HG03095 (cell line): Measurements from ENCODE around the gene CORIN.
"Not testable (repeated sequence)": the region's sequence is repeated elsewhere in the genome, so short reads cannot be mapped to it uniquely, and the experiment has no call there.

Source experiments
- ATAC-seq: cut with Tn5 transposase; IDR thresholded peaks from one replicate; pipeline ENCODE4 v1.9.1; 2021; ENCODE audit warnings: moderate library complexity; ENCODE audit not compliant: unreplicated experiment

CORIN gene

GRCh38 chr4:47771020-47771419 lies 66.8 kb downstream of the CORIN start:
- ATAC-seq, result no peak

DNA sequence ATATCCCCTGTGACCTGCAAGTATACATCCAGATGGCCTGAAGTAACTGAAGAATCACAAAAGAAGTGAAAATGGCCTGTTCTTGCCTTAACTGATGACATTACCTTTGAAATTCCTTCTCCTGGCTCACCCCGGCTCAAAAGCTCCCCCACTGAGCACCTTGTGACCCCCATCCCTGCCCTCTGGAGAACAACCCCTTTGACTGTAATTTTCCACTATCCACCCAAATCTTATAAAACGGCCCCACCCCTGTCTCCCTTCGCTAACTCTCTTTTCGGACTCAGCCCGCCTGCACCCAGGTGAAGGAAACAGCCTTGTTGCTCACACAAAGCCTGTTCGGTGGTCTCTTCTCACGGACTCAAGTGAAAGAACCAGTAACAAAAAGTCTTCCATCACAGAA lies 69.9 kb downstream of the CORIN start:
- not testable (repeated sequence) for ATAC-seq

DNA sequence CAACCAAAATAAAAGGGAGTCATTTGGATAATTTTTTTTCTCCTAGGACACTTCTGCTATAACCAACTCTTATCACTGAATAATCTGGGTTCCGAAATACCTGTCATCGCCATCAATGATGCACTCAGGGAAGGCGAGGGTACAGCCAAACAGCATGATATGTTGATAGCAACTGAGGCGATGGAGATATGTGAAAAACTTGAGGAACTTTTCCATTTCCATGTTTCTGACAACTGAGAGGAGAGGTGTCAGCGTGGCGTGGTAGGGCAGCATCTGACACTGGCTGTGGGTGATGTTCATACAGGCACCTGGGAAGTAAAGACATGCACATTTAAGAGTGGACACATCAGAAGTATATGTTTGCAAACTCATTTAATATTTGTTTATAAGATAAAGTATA lies 74.6 kb downstream of the CORIN start:
- ATAC-seq, result no peak

- no peak for ATAC-seq
These were observed 75.2 kb downstream of the CORIN start for GRCh38 chr4:47762376-47763266.

DNA sequence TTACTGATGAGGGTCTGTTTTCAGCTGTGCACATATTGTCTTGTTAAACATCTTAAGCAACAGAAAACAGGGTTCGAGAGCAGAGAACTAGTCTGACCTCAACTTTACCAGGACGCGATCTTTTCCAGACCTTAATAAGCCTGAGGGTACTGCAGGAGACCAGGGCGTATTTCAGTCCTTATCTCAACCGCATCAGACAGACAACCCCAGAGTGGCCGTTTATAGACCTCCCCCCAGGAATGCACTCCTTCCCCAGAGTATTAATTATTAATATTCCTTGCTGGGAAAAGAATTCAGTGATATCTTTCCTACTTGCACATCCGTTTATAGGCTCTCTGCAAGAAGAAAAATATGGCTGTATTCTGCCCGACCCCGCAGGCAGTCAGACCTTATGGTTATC lies 84.6 kb downstream of the CORIN start:
- not testable (repeated sequence) for ATAC-seq

GRCh38 chr4:47752214-47752613 lies 85.7 kb downstream of the CORIN start:
- ATAC-seq, result no peak

GRCh38 chr4:47750788-47751187 lies 87.1 kb downstream of the CORIN start:
- no peak for ATAC-seq

GRCh38 chr4:47749858-47750257 lies 88.0 kb downstream of the CORIN start:
- no peak for ATAC-seq

DNA sequence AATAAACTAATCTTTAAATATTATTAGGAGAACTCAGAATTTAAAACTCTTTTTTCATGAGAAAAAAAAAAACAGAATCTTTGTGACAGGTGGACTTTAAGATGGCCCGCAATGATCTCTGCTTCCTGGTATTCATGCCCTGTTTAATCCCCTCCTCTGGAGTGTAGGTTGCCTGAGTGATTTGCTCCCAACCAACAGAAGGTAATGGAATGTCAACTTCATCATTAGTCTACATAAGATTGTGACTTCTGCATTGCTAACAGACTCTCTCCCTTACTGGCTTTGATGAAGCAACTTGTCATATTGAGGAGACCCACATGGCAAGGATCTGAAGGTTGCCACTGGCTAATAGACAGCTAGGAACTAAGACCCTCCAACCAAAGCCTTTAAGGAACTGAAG lies 88.8 kb downstream of the CORIN start:
- no peak for ATAC-seq

- ATAC-seq, result no peak
These were observed 89.9 kb downstream of the CORIN start for GRCh38 chr4:47747846-47748494.

- ATAC-seq, result no peak
These were observed 90.7 kb downstream of the CORIN start for GRCh38 chr4:47747211-47747610.

DNA sequence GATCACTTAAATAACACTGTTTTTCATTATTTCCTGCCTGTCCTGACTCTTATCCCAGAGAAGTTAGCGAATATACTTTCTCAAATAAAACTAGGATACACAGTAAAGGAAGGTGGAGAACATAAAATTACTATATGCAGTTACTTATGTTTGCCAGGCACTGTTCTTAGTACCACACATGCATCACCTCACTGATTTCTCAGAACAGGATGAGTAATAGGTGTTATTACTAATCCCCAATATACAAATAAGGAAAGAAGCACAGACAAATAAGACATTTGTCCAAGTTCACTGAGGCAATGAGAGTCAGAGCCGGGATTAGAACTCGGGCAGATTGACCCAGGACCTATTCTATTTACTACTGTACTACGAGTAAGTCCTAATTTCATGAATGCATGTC lies 91.7 kb downstream of the CORIN start:
- ATAC-seq, result no peak

DNA sequence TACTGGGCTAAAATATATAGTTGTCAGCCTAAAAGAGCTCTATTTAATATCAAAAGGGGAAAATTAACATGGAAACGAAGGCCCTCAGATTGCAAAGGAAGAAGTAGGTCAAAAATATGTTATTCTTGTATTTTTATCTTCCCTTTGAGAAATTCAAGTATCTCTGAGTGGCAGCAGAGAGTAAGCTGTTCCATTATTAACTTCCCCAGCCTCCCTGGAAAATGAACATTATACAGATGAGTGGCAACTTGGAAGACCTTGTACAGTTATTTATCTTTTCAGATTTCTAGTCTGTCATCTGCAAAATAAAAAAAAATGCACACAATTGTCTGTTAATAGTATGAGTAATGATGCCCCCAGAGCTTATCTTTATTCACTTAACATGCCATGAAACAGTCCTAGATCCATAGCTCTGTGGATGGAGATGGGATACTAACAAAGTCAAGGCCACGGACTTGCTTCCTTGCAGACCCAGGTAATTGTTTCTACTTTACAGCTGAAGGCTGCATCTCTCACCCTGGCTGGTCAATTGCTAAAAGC lies 93.0 kb downstream of the CORIN start:
- no peak for ATAC-seq

- no peak for ATAC-seq
These were observed 93.6 kb downstream of the CORIN start for GRCh38 chr4:47744253-47744652.

DNA sequence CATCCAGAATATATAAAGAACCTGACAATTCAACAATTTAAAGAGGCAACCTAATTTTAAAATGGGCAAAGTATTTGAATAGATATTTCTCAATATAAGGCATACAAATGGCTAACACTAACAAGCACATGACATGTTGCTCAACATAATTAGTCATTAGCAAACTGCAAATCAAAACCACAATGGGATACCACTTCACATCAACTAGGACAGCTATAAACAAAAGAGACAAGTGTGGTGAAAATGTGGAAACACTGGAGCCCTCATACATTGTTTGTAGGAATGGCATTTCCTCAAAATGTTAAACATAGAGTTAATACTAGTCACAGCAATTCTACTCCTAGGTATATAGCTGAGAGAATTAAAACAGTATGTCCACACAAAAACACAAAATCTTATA lies 96.7 kb downstream of the CORIN start:
- ATAC-seq, result no peak

DNA sequence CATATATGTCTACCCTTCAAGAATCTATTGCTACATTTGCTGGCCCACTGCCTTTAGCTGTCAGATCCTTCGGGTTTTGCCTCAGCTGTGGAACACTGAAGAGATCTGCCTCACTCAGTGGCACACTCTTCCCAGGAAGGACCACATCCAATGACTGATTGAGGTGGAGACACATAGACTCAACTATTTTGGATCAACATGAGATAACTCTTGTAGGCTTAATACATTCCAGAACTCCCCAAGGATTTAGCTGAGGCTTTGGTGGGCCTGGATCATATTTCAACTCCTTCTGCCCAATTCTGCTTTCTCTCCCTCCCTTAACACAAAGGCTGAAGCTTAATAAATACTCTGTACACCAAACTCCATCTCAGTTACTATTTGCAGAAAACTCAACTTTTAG lies 100.5 kb downstream of the CORIN start:
- ATAC-seq, result no peak

- no peak for ATAC-seq
These were observed 101.3 kb downstream of the CORIN start for GRCh38 chr4:47736555-47736954.

DNA sequence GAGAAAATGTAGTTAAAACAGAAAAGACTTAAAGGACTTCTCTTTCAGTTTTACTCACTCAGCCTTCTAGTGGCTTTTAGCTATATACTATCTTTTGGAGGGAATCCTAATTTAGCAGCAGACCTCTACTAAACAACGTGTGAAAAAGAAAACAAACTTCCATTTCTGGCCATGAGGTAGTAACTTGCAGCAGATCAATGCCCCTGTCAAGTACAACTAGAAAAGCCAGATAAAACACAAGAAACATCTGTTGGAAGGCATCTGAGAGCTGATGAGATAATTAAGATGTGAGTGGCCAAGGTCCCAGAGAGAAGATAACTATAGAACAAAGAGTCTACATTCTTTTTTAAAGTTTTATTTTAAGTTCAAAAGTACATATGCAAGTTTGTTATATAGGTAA lies 101.7 kb downstream of the CORIN start:
- ATAC-seq, result no peak

DNA sequence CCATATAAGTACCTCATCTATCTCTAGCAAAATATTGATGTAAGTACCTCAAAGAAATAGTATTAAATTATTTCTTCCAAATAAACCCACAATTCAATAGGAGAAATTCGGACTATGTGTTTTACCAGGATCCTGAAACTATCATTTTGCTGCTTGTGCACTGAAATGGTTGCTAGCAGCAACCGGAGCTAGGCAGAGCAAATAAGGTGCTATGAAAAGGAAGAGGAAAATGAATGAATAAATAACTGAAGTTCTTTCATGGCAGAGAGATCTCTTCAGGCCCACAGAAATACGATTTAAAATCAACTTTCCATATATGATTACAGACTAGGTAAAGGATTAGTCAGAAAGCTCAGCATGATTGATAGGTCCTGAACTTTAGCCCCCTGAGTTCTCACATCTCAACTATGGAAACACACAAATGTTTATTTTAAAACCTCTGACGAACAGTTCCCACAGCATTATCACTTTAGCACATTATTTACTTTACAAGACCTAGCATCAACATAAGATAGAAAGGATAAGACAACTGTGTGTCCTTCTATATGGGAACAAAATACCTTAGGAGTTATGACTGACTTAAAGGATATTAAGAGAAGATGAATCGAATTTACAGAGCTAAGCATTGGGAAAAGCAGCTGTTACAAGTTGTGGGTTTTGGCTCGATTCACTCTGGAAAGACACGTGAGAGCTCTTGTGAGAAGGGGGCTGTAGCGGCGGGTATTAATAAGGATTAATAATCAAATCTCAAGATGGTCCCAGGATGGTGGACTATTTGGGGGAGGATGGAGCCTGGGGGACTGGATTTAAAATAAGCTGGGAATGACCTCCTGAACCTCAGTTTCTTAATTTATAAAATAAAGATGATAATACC lies 104.3 kb downstream of the CORIN start:
- no peak for ATAC-seq

GRCh38 chr4:47731182-47731581 lies 106.7 kb downstream of the CORIN start:
- no peak for ATAC-seq

DNA sequence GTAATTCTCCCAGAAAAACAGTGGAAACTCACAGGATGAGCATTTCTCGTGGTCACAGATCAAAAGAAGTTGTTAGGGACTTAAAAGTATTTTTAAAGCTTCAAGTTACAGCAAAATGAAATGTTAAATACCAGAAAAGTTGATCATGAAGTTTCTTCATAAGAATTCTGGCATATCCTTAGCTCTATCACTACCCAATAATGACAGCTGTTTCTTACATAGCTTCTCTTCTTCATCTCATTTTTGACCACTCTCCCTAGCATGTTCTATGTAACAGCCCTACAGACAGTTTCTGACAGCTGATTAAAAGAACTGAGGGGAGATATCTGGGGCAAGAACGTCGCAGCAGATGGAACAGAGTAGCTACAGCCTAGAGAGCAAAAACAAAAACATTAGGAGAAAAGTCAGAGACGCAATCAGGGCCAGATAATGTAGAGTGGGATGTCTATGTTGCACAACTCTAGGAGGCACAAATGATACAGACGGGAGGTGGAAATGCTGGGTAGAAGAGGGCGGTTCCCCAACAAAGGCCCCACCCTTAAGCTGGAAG lies 108.7 kb downstream of the CORIN start:
- ATAC-seq, result no peak
